WTC11 (cell line): ENCODE results near the gene KRT24. TPM values are rescaled to one million over a fixed set of nuclear protein-coding genes. Genes with fewer than 3 reads are reported as not detected.

Experiments used
- ATAC-seq: fragments of 200-7000 bp; cut with Tn5 transposase; 2 replicates; pipeline ENCODE4 v1.10.0; 2021; ENCODE audit warnings: mild to moderate bottlenecking, moderate library complexity
- CTCF ChIA-PET: fragments of 300-600 bp; sonication (Branson Sonifier 250); formaldehyde crosslinking; loops from one replicate; lab custom pipeline; 2021; ENCODE audit warnings: antibody characterized with exemption; lab: Charles Lee
- POLR2A ChIA-PET: fragments of 350-600 bp; sonication (Branson Sonifier 250); formaldehyde crosslinking; loops from one replicate; lab custom pipeline; 2021; ENCODE audit warnings: antibody characterized with exemption; lab: Charles Lee
- DNase-seq: peaks from one replicate; pipeline ENCODE4 v3.0.0; 2021; ENCODE audit warnings: low spot score
- H3K27ac Mint-ChIP-seq: 2 replicates; pipeline ENCODE4 v1.8.0; 2021; ENCODE audit warnings: mixed read lengths
- H3K27me3 Mint-ChIP-seq: 2 replicates; pipeline ENCODE4 v1.8.0; 2021; ENCODE audit warnings: low read depth, mild to moderate bottlenecking, moderate library complexity, mixed read lengths
- H3K36me3 Mint-ChIP-seq: 2 replicates; pipeline ENCODE4 v1.8.0; 2021; ENCODE audit warnings: mixed read lengths
- H3K4me1 Mint-ChIP-seq: 2 replicates; pipeline ENCODE4 v1.8.0; 2022; ENCODE audit warnings: mixed read lengths
- H3K4me3 Mint-ChIP-seq: 2 replicates; pipeline ENCODE4 v1.8.0; 2021; ENCODE audit warnings: mild to moderate bottlenecking, moderate library complexity, mixed read lengths
- H3K9me3 Mint-ChIP-seq: 2 replicates; pipeline ENCODE4 v1.8.0; 2021; ENCODE audit warnings: mixed read lengths
- AFF4 ChIP-seq: sonication (generic); formaldehyde crosslinking; IDR thresholded peaks from 2 replicates; pipeline ENCODE4 v1.8.1; 2023; ENCODE audit warnings: mild to moderate bottlenecking, missing genetic modification reagents, borderline replicate concordance
- ATF2 ChIP-seq: sonication (generic); formaldehyde crosslinking; IDR thresholded peaks from 2 replicates; pipeline ENCODE4 v1.8.1; 2022; ENCODE audit warnings: low read depth, missing genetic modification reagents, borderline replicate concordance
- CREM ChIP-seq: sonication (generic); formaldehyde crosslinking; IDR thresholded peaks from 2 replicates; pipeline ENCODE4 v1.8.1; 2022; ENCODE audit warnings: mild to moderate bottlenecking, missing genetic modification reagents, moderate library complexity
- FOXP1 ChIP-seq: sonication (generic); formaldehyde crosslinking; IDR thresholded peaks from 2 replicates; pipeline ENCODE4 v1.8.0; 2022; ENCODE audit warnings: missing genetic modification reagents, mild to moderate bottlenecking, moderate library complexity, borderline replicate concordance
- GTF2I ChIP-seq: fragments of 250-450 bp; sonication (Bioruptor Pico); conservative IDR thresholded peaks from 2 replicates; pipeline ENCODE4 v1.4.0; 2021; ENCODE audit warnings: mild to moderate bottlenecking
- NFYB ChIP-seq: sonication (generic); formaldehyde crosslinking; conservative IDR thresholded peaks from 2 replicates; pipeline ENCODE4 v1.8.0; 2022; ENCODE audit warnings: low read depth, missing genetic modification reagents
- NR1H2 ChIP-seq: sonication (generic); formaldehyde crosslinking; IDR thresholded peaks from 2 replicates; pipeline ENCODE4 v1.9.0; 2021; ENCODE audit warnings: mild to moderate bottlenecking, moderate library complexity, missing genetic modification reagents
- NR2C2 ChIP-seq: sonication (generic); formaldehyde crosslinking; IDR thresholded peaks from 2 replicates; pipeline ENCODE4 v1.8.0; 2022; ENCODE audit warnings: mild to moderate bottlenecking, missing genetic modification reagents
- NR3C1 ChIP-seq: sonication (generic); formaldehyde crosslinking; conservative IDR thresholded peaks from 2 replicates; pipeline ENCODE4 v1.8.1; 2023; ENCODE audit warnings: low read depth, mild to moderate bottlenecking, missing genetic modification reagents
- PREB ChIP-seq: sonication (generic); formaldehyde crosslinking; IDR thresholded peaks from 2 replicates; pipeline ENCODE4 v1.8.1; 2022; ENCODE audit warnings: mild to moderate bottlenecking, missing genetic modification reagents, moderate library complexity, borderline replicate concordance
- TCF7 ChIP-seq: sonication (generic); formaldehyde crosslinking; IDR thresholded peaks from 2 replicates; pipeline ENCODE4 v1.8.0; 2022; ENCODE audit warnings: mild to moderate bottlenecking, low read depth, missing genetic modification reagents, moderate library complexity
- TEAD4 ChIP-seq: sonication (generic); formaldehyde crosslinking; IDR thresholded peaks from 2 replicates; pipeline ENCODE4 v1.8.0; 2022; ENCODE audit warnings: mild to moderate bottlenecking, missing genetic modification reagents
- ZBTB21 ChIP-seq: sonication (generic); formaldehyde crosslinking; IDR thresholded peaks from 2 replicates; pipeline ENCODE4 v1.8.1; 2023; ENCODE audit warnings: mild to moderate bottlenecking, missing genetic modification reagents, borderline replicate concordance
- ZNF121 ChIP-seq: sonication (generic); formaldehyde crosslinking; IDR thresholded peaks from 2 replicates; pipeline ENCODE4 v1.8.0; 2023; ENCODE audit warnings: missing genetic modification reagents
- ZNF138 ChIP-seq: sonication (generic); formaldehyde crosslinking; conservative IDR thresholded peaks from 2 replicates; pipeline ENCODE4 v1.8.1; 2022; ENCODE audit warnings: mild to moderate bottlenecking, moderate library complexity, missing genetic modification reagents
- ZNF281 ChIP-seq: sonication (generic); formaldehyde crosslinking; IDR thresholded peaks from 2 replicates; pipeline ENCODE4 v1.8.0; 2023; ENCODE audit warnings: mild to moderate bottlenecking, missing genetic modification reagents
- ZNF671 ChIP-seq: fragments of 250-450 bp; sonication (Bioruptor Pico); IDR thresholded peaks from 2 replicates; pipeline ENCODE4 v1.8.0; 2021; ENCODE audit warnings: mild to moderate bottlenecking
- total RNA-seq: library from RNA; stranded (reverse); gene quantifications from 3 replicates; pipeline ENCODE4 v1.2.3, GENCODE V29; 2021

KRT24 gene
- total RNA-seq, 1 experiment from 2014 or later: not detected

GRCh38 chr17:40738553-40738952 is 35.0 kb upstream of the KRT24 start:
- ChIA-PET POLR2A (no interaction called here), CTCF (interaction anchor here (0.9 to 1.1 kb wide), 2 partner anchors 11 to 38 kb away, joined by 3 read pairs; no protein-coding TSS in a partner anchor)
- no peak for DNase-seq
- no peak for ATAC-seq
- Mint-ChIP-seq H3K4me1 (no peaks in the 10 kb centered on the region), H3K27ac (no peak overlapping the region), H3K27me3 (peaks cover 15% of the 10 kb centered on the region), H3K9me3 (peaks cover 30% of the 10 kb centered on the region), H3K36me3 (peaks cover 9% of the 10 kb centered on the region; the same call in 1 of the 2 replicates), H3K4me3 (no peak overlapping the region)
- TF ChIP-seq ZNF281 (CRISPR knock-in tag): no peak
- no peak for TF ChIP-seq NFYB (CRISPR knock-in tag)
- no peak for TF ChIP-seq ATF2 (CRISPR knock-in tag)
- no peak for TF ChIP-seq NR2C2 (CRISPR knock-in tag)
- TF ChIP-seq NR3C1 (CRISPR knock-in tag): no peak
- TF ChIP-seq CREM (CRISPR knock-in tag): no peak
- TF ChIP-seq AFF4: no peak
- no peak for TF ChIP-seq FOXP1 (CRISPR knock-in tag)
- no peak for TF ChIP-seq ZNF671 (CRISPR knock-in tag)
- TF ChIP-seq ZNF121: no peak
- TF ChIP-seq TEAD4 (CRISPR knock-in tag): no peak
- TF ChIP-seq GTF2I (CRISPR knock-in tag): no peak
- TF ChIP-seq ZBTB21 (CRISPR knock-in tag): no peak
- TF ChIP-seq TCF7 (CRISPR knock-in tag): no peak

GRCh38 chr17:40735016-40735415 is 31.5 kb upstream of the KRT24 start:
- ChIA-PET CTCF (no interaction called here), POLR2A (no interaction called here)
- no peak overlapping the region for H3K27ac Mint-ChIP-seq
- H3K4me1 Mint-ChIP-seq: no peaks in the 10 kb centered on the region
- H3K4me3 Mint-ChIP-seq: no peak overlapping the region
- TF ChIP-seq ZNF138 (CRISPR knock-in tag) (no peak), NR1H2 (no peak), PREB (CRISPR knock-in tag) (no peak)
- no peak for ATAC-seq
- H3K36me3 Mint-ChIP-seq: 0 out of 2 replicates have a peak, but pooled peaks cover 6% of the 10 kb centered on the region
- peaks cover 14% of the 10 kb centered on the region for H3K27me3 Mint-ChIP-seq
- H3K9me3 Mint-ChIP-seq: peaks cover 16% of the 10 kb centered on the region
- no peak for DNase-seq
